OCI-LY3 (cell line): ENCODE data around the gene CTAG2.

Experiments
- CTCF ChIP-seq: fragments of 200-600, 300-600 bp; sonication (generic); IDR thresholded peaks from 2 replicates; pipeline ENCODE4 v1.5.1; 2014; ENCODE audit warnings: antibody characterized with exemption, low read length, low read depth
- EZH2phosphoT487 ChIP-seq: fragments of 200-600 bp; shearing (Covaris generic); IDR thresholded peaks from 2 replicates; pipeline ENCODE4 v1.6.1; 2018; ENCODE audit warnings: antibody characterized with exemption, mixed run types, low read depth

GRCh38 chrX:154648931-154649330, 4.4 kb downstream of the CTAG2 start:
- TF ChIP-seq EZH2phosphoT487 (no peak), CTCF (no peak)
